Stimulated activated CD8-positive, alpha-beta memory T cell treated with anti-CD3 and anti-CD28 coated beads, Interleukin-2, amount 100 ng/mL, for 48 hours (primary cell): ENCODE data around the gene OR4D10.
"Not testable (repeated sequence)": the region's sequence is repeated elsewhere in the genome, so short reads cannot be mapped to it uniquely, and the experiment has no call there.

ENCODE experiments used
- DNase-seq, 2 donors: peaks; one replicate each; pipeline ENCODE4 v3.0.0-alpha.2; 2020; ENCODE audit warnings: low read depth in 2 of 2

Gene OR4D10

GRCh38 chr11:59473015-59473414 lies at the start of gene OR4D10:
Gene OR4D10 (plus strand): TSS chr11:59473315. CDS start chr11:59477430, 4,115 bp downstream.
- DNase-seq: no peak

- no peak for DNase-seq
These were observed 49.3 kb upstream of the OR4D10 start for GRCh38 chr11:59423835-59424234.

GRCh38 chr11:59425131-59425530 lies 48.0 kb upstream of the OR4D10 start:
- no peak for DNase-seq

GRCh38 chr11:59426361-59427067 lies 46.6 kb upstream of the OR4D10 start, which contains the start of gene OR5A2:
Gene OR5A2 (minus strand): TSS chr11:59426413. CDS start chr11:59422953, 3,460 bp downstream.
- DNase-seq: no peak

GRCh38 chr11:59427068-59427382 lies 46.1 kb upstream of the OR4D10 start:
- DNase-seq: no peak

GRCh38 chr11:59429924-59430516 lies 43.1 kb upstream of the OR4D10 start:
- DNase-seq: no peak

- DNase-seq: no peak
These were observed 36.9 kb upstream of the OR4D10 start, which contains the start of gene OR5A1 for GRCh38 chr11:59436169-59436568. Gene OR5A1 (plus strand): TSS chr11:59436469. CDS start chr11:59443169, 6,700 bp downstream.

GRCh38 chr11:59437770-59438169 lies 35.3 kb upstream of the OR4D10 start:
- DNase-seq: no peak

GRCh38 chr11:59445624-59446023 lies 27.5 kb upstream of the OR4D10 start:
- not testable (repeated sequence) for DNase-seq

GRCh38 chr11:59448484-59448883 lies 24.6 kb upstream of the OR4D10 start:
- DNase-seq: no peak

GRCh38 chr11:59456661-59457060 lies 16.5 kb upstream of the OR4D10 start, which contains the start of gene OR4D6:
Gene OR4D6 (plus strand): TSS chr11:59456961. CDS start chr11:59456961, 0 bp downstream.
- no peak for DNase-seq

GRCh38 chr11:59459916-59460315 lies 13.2 kb upstream of the OR4D10 start:
- DNase-seq: no peak

- no peak for DNase-seq
These were observed 9.9 kb upstream of the OR4D10 start for GRCh38 chr11:59463190-59463641.

GRCh38 chr11:59475176-59475575 lies 2.1 kb downstream of the OR4D10 start:
- no peak for DNase-seq

GRCh38 chr11:59479906-59480305 lies 6.8 kb downstream of the OR4D10 start:
- no peak for DNase-seq

- DNase-seq: no peak
These were observed 7.2 kb downstream of the OR4D10 start for GRCh38 chr11:59480359-59480758.

GRCh38 chr11:59501931-59502330 lies 28.8 kb downstream of the OR4D10 start:
- DNase-seq: no peak

- no peak for DNase-seq
These were observed 30.2 kb downstream of the OR4D10 start, which contains the start of gene OR4D11 for GRCh38 chr11:59503276-59503675. Gene OR4D11 (plus strand): TSS chr11:59503576. CDS start chr11:59503576, 0 bp downstream.

- DNase-seq: no peak
These were observed 38.0 kb downstream of the OR4D10 start, which contains the start of gene OR4D9 for GRCh38 chr11:59510941-59511589. Gene OR4D9 (plus strand): TSS chr11:59511539. CDS start chr11:59514913, 3,374 bp downstream.

- DNase-seq: no peak
These were observed 38.6 kb downstream of the OR4D10 start for GRCh38 chr11:59511675-59512074.

- DNase-seq: not testable (repeated sequence)
These were observed 47.0 kb downstream of the OR4D10 start for GRCh38 chr11:59520139-59520538.

GRCh38 chr11:59520741-59521140 lies 47.6 kb downstream of the OR4D10 start:
- no peak for DNase-seq
